Epithelial cell of esophagus (primary cell): ENCODE measurements around the gene TGM1.

Experiments used
- DNase-seq: peaks from one replicate; pipeline ENCODE4 v3.0.0; 2010; ENCODE audit warnings: low read depth
- H3K4me3 ChIP-seq: 2 replicates; pipeline ENCODE4 v1.5.1; 2011; ENCODE audit warnings: mild to moderate bottlenecking, low read length, control low read depth
- CTCF ChIP-seq: IDR thresholded peaks from 2 replicates; pipeline ENCODE4 v1.5.1; 2011; ENCODE audit warnings: low read depth, mild to moderate bottlenecking, low read length, control low read depth, inconsistent platforms; ENCODE audit not compliant: insufficient read depth; ENCODE audit errors: missing control alignments

The TGM1 gene

GRCh38 chr14:24238527-24239037, 24.4 kb downstream of the TGM1 start:
- DNase-seq: no peak
- H3K4me3 ChIP-seq: no peak overlapping the region
- no peak for TF ChIP-seq CTCF

- TF ChIP-seq CTCF: no peak
- peak; percentile 95 for DNase-seq
- H3K4me3 ChIP-seq: no peak overlapping the region
Measured at GRCh38 chr14:24238123-24238522, 24.9 kb downstream of the TGM1 start.

GRCh38 chr14:24237463-24237955, 25.5 kb downstream of the TGM1 start:
- H3K4me3 ChIP-seq: no peak overlapping the region
- no peak for DNase-seq

GRCh38 chr14:24236689-24237462, 26.1 kb downstream of the TGM1 start:
- no peak overlapping the region for H3K4me3 ChIP-seq
- no peak for TF ChIP-seq CTCF
- no peak for DNase-seq

More at GRCh38 chr14:24237463-24237955, 25.5 kb downstream of the TGM1 start:
- no peak for TF ChIP-seq CTCF

GRCh38 chr14:24235804-24236688, 26.9 kb downstream of the TGM1 start:
- no peak for TF ChIP-seq CTCF
- H3K4me3 ChIP-seq: no peak overlapping the region
- no peak for DNase-seq

- no peak for DNase-seq
- H3K4me3 ChIP-seq: no peak overlapping the region
- no peak for TF ChIP-seq CTCF
Measured at GRCh38 chr14:24234095-24235005, 28.6 kb downstream of the TGM1 start.
